K562 (cell line): ENCODE data around the gene SLC17A8.

Experiments used
- ATF3 ChIP-seq, 2 experiments: fragments of 450-650 bp in 1 of 2; sonication (generic) in 1 of 2; formaldehyde crosslinking in 1 of 2; IDR thresholded peaks in 1 of 2; conservative IDR thresholded peaks in 1 of 2; 2 replicates each; pipeline versions ENCODE4 v1.6.1 to v1.8.1; 2016 to 2023; ENCODE audit warnings: mild to moderate bottlenecking in 2 of 2, moderate library complexity in 2 of 2, inconsistent platforms in 1 of 2, missing genetic modification reagents in 1 of 2
- CHD1 ChIP-seq: fragments of 200-600 bp; sonication (generic); IDR thresholded peaks from one replicate; pipeline ENCODE4 v1.6.1; 2012; ENCODE audit warnings: mild to moderate bottlenecking, moderate library complexity, low read length, inconsistent platforms
- CTCF ChIP-seq, 3 experiments: IDR thresholded peaks in 2 of 3; conservative IDR thresholded peaks in 1 of 3; 2 replicates each; pipeline ENCODE4 v1.5.1; 2011 to 2012; ENCODE audit warnings: low read length in 3 of 3, mild to moderate bottlenecking in 3 of 3, control low read depth in 2 of 3, improper control_type of control experiment in 1 of 3, inconsistent platforms in 1 of 3, low read depth in 1 of 3, mixed read lengths in 1 of 3, moderate library complexity in 1 of 3; ENCODE audit not compliant: insufficient read depth in 2 of 3
- FOXA1 ChIP-seq: fragments of 450-650 bp; IDR thresholded peaks from 2 replicates; pipeline ENCODE4 v1.6.1; 2016; ENCODE audit warnings: mild to moderate bottlenecking, borderline replicate concordance
- MYNN ChIP-seq, 2 experiments: sonication (generic); formaldehyde crosslinking in 1 of 2; IDR thresholded peaks; 2 replicates each; pipeline versions ENCODE4 v1.5.0 to v1.6.1; 2016 to 2020; ENCODE audit warnings: antibody characterized with exemption in 1 of 2, missing genetic modification reagents in 1 of 2
- PHF8 ChIP-seq: fragments of 200-600 bp; sonication (generic); IDR thresholded peaks from 2 replicates; pipeline ENCODE4 v1.6.1; 2012; ENCODE audit warnings: mixed run types, mild to moderate bottlenecking, inconsistent platforms, low read length, moderate library complexity, borderline replicate concordance
- RAD21 ChIP-seq, 2 experiments: fragments of 250-450 bp in 1 of 2; fragments of 450-650 bp in 1 of 2; sonication (Bioruptor Pico) in 1 of 2; formaldehyde crosslinking in 1 of 2; IDR thresholded peaks in 1 of 2; conservative IDR thresholded peaks in 1 of 2; 2 replicates each; pipeline versions ENCODE4 v1.4.0 to v1.8.0; 2020 to 2022; ENCODE audit warnings: mild to moderate bottlenecking in 2 of 2, moderate library complexity in 1 of 2
- RAD51 ChIP-seq: fragments of 450-650 bp; IDR thresholded peaks from 2 replicates; pipeline ENCODE4 v1.7.1; 2016; ENCODE audit warnings: low read depth, mild to moderate bottlenecking, borderline replicate concordance
- ZBTB7A ChIP-seq: IDR thresholded peaks from 2 replicates; pipeline ENCODE4 v1.6.1; 2011; ENCODE audit warnings: low read depth, mild to moderate bottlenecking, low read length, moderate library complexity, borderline replicate concordance; ENCODE audit not compliant: control insufficient read depth
- ZNF140 ChIP-seq: fragments of 250-450 bp; sonication (Bioruptor Pico); IDR thresholded peaks from 2 replicates; pipeline ENCODE4 v1.8.0; 2021; ENCODE audit warnings: moderate library complexity, mild to moderate bottlenecking, inconsistent platforms

- no peak for TF ChIP-seq FOXA1
- no peak for TF ChIP-seq ZNF140 (CRISPR knock-in tag)
- no peak for TF ChIP-seq MYNN (IDR thresholded peaks at IDR 0.05)
- TF ChIP-seq MYNN (CRISPR knock-in tag; IDR thresholded peaks at IDR 0.05), result no peak
- TF ChIP-seq CHD1, result no peak
- no peak for TF ChIP-seq RAD21 (CRISPR knock-in tag; conservative IDR thresholded peaks at IDR 0.05 in 1 of 2, IDR thresholded peaks at IDR 0.05 in 1 of 2)
- TF ChIP-seq RAD51, result no peak
- no peak for TF ChIP-seq ZBTB7A
- TF ChIP-seq ATF3 (IDR thresholded peaks at IDR 0.05), result no peak
- TF ChIP-seq ATF3 (CRISPR knock-in tag; conservative IDR thresholded peaks at IDR 0.05), result no peak
- no peak for TF ChIP-seq CTCF (IDR thresholded peaks at IDR 0.05 in 2 of 3, conservative IDR thresholded peaks at IDR 0.05 in 1 of 3; ENCODE audit: insufficient read depth in 2 of 3, low read depth in 1 of 3, low read length in 3 of 3)
- TF ChIP-seq PHF8, result no peak
Observed at GRCh38 chr12:100356644-100357223, at the start of gene SLC17A8.
